PC-3 (cell line): ENCODE results near the gene PIGT. TPM values are rescaled to one million over a fixed set of nuclear protein-coding genes. Genes with fewer than 3 reads are reported as not detected.

Experiments used
- ATAC-seq: fragments of 200-7000 bp; cut with Tn5 transposase; 2 replicates; pipeline ENCODE4 v1.9.1; 2020; ENCODE audit warnings: mild to moderate bottlenecking, moderate library complexity
- Bru-seq: library from RNA; stranded (reverse); fragments of 400-500 nt; gene quantifications from one replicate; lab custom pipeline; 2021; lab: Mats Ljungman, UMichigan
- BruChase-seq, 2 experiments: library from RNA; stranded (reverse); fragments of 400-500 nt; gene quantifications; one replicate each; lab custom pipeline; 2021; lab: Mats Ljungman, UMichigan
- BruUV-seq: library from RNA; stranded (reverse); fragments of 400-500 nt; replicated peaks from 2 replicates; lab custom pipeline; 2021; lab: Mats Ljungman, UMichigan
- CTCF ChIA-PET: fragments of 300-600 bp; sonication (Branson Sonifier 250); formaldehyde crosslinking; loops from one replicate; lab custom pipeline; 2022; ENCODE audit warnings: antibody characterized with exemption; lab: Charles Lee
- POLR2A ChIA-PET: fragments of 300-600 bp; sonication (Branson Sonifier 250); formaldehyde crosslinking; loops from one replicate; lab custom pipeline; 2022; ENCODE audit warnings: antibody characterized with exemption; ENCODE audit not compliant: unreplicated experiment; lab: Charles Lee
- DNase-seq: peaks from one replicate; pipeline ENCODE4 v3.0.0-alpha.2; 2015
- H2AFZ ChIP-seq: fragments of 300-600 bp; sonication (generic); 2 replicates; pipeline ENCODE4 v1.6.0; 2016; ENCODE audit warnings: antibody characterized with exemption, low read length
- H3F3A ChIP-seq: fragments of 300-600 bp; sonication (generic); one replicate; pipeline ENCODE4 v1.6.0; 2017; ENCODE audit warnings: antibody characterized with exemption, low read length, control low read depth, mild to moderate bottlenecking; ENCODE audit not compliant: unreplicated experiment
- H3K27ac ChIP-seq: fragments of 300-600 bp; sonication (generic); 2 replicates; pipeline ENCODE4 v1.5.1; 2016; ENCODE audit warnings: mild to moderate bottlenecking, low read length
- H3K27me3 ChIP-seq: fragments of 300-600 bp; sonication (generic); 2 replicates; pipeline ENCODE4 v1.6.1; 2016; ENCODE audit warnings: low read length, mixed read lengths
- H3K36me3 ChIP-seq: fragments of 300-600 bp; sonication (generic); 2 replicates; pipeline ENCODE4 v1.6.1; 2016; ENCODE audit warnings: low read depth, mixed run types, low read length, mixed read lengths
- H3K4me1 ChIP-seq: fragments of 300-600 bp; sonication (generic); 2 replicates; pipeline ENCODE4 v1.5.1; 2016; ENCODE audit warnings: low read length; ENCODE audit not compliant: insufficient read depth
- H3K4me2 ChIP-seq: fragments of 300-600 bp; sonication (generic); 2 replicates; pipeline ENCODE4 v1.6.0; 2016; ENCODE audit warnings: low read length
- H3K4me3 ChIP-seq: fragments of 300-600 bp; sonication (generic); 2 replicates; pipeline ENCODE4 v1.5.1; 2016; ENCODE audit warnings: mild to moderate bottlenecking, low read length, mixed read lengths
- H3K79me2 ChIP-seq: fragments of 300-600 bp; sonication (generic); 2 replicates; pipeline ENCODE4 v1.6.1; 2017; ENCODE audit warnings: low read length, mixed read lengths
- H3K9ac ChIP-seq: fragments of 300-600 bp; sonication (generic); 2 replicates; pipeline ENCODE4 v1.6.0; 2016; ENCODE audit warnings: mild to moderate bottlenecking, low read length
- H3K9me2 ChIP-seq: fragments of 300-600 bp; sonication (generic); replicated peaks from 2 replicates; pipeline ENCODE4 v1.6.1; 2016; ENCODE audit warnings: mixed run types, low read length, mixed read lengths
- H3K9me3 ChIP-seq: fragments of 300-600 bp; sonication (generic); 2 replicates; pipeline ENCODE4 v1.6.1; 2016; ENCODE audit warnings: low read length, mixed read lengths
- H4K20me1 ChIP-seq: fragments of 300-600 bp; sonication (generic); 2 replicates; pipeline ENCODE4 v1.6.1; 2016; ENCODE audit warnings: low read length, mixed read lengths
- EZH2 ChIP-seq: fragments of 300-600 bp; sonication (generic); IDR thresholded peaks from one replicate; pipeline ENCODE4 v1.6.1; 2017; ENCODE audit warnings: antibody characterized with exemption, mild to moderate bottlenecking, low read length; ENCODE audit not compliant: unreplicated experiment
- EZH2phosphoT487 ChIP-seq: fragments of 300-600 bp; sonication (generic); IDR thresholded peaks from 2 replicates; pipeline ENCODE4 v1.6.1; 2018; ENCODE audit warnings: mild to moderate bottlenecking, antibody characterized with exemption, low read length, borderline replicate concordance
- intact Hi-C: fragments of 100-400 bp; cut with micrococcal nuclease; formaldehyde crosslinking; loops from 2 replicates; pipeline ENCODE4 v1.9.0; 2023
- long read RNA-seq: library from polyadenylated mRNA; unstranded; transcript quantifications from one replicate; pipeline ENCODE4 v2.0.0, GENCODE V29; 2021; ENCODE audit not compliant: unreplicated experiment
- total RNA-seq: library from RNA; depleted of rRNA; stranded (reverse); fragments of >200 nt; gene quantifications from 2 replicates; pipeline ENCODE4 v1.2.3, GENCODE V29; 2014; rRNA removed
- TF ChIP-seq, protein P1 (sequence below): fragments of 300-600 bp; sonication (generic); conservative IDR thresholded peaks from 2 replicates; pipeline ENCODE4 v1.5.1; 2017; ENCODE audit warnings: antibody characterized with exemption, low read depth, mild to moderate bottlenecking, low read length

Gene PIGT
- total RNA-seq (101 and 129 TPM in 2 replicates), Bru-seq, nascent RNA (percentile 72 among the genes with signal in this experiment), BruChase-seq, experiment 1, labeled RNA remaining after a 6-hour chase (percentile 86 among the genes with signal in this experiment), BruChase-seq, experiment 2, labeled RNA remaining after a 2-hour chase (percentile 85 among the genes with signal in this experiment)
- long read RNA-seq, transcript PIGT-211 (11 exons, 2,032 nt), result minor isoform, 8 of 222 reads
- long read RNA-seq, transcript PIGT-201 (10 exons, 1,880 nt), result minor isoform, 6 of 222 reads
- long read RNA-seq, transcript PIGT-202 (12 exons, 2,245 nt), result major isoform, 124 of 222 reads
- long read RNA-seq, transcript PIGT-203 (11 exons, 1,971 nt), result minor isoform, 7 of 222 reads
- long read RNA-seq, partial matches to known transcripts, result 51 of 222 reads
- long read RNA-seq, other reads (novel, unspliced or antisense), result 10 of 222 reads

DNA sequence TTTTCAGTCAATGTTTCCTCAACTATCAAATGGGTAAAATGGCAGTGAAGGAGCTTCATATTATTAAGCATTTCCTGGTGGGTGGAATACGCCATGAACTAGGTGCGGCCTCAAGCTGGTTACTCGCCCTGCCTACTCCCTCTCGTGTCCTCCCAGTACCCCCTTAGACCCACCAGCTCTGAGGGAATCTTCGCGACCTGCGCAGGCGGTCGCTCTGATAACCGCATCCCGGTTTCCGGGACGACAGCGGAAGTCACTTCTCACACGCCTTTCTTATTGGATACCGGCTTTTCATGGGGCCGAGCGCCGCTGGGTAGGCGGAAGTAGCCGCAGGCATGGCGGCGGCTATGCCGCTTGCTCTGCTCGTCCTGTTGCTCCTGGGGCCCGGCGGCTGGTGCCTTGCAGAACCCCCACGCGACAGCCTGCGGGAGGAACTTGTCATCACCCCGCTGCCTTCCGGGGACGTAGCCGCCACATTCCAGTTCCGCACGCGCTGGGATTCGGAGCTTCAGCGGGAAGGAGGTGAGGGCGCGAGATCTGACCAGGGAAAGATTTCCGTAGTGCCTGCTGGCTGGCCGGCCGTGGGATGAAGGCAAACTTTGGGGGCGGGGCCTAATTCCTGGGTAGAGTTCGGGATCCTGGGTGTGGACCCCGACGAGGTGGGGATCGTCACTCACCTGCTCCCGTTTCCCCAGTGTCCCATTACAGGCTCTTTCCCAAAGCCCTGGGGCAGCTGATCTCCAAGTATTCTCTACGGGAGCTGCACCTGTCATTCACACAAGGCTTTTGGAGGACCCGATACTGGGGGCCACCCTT lies at the start of gene PIGT:
PIGT (plus strand) TSS at position 320 of the 816 bp plus-strand sequence; CDS start at position 336, 16 bp downstream.
- TF ChIP-seq, protein P1, sequence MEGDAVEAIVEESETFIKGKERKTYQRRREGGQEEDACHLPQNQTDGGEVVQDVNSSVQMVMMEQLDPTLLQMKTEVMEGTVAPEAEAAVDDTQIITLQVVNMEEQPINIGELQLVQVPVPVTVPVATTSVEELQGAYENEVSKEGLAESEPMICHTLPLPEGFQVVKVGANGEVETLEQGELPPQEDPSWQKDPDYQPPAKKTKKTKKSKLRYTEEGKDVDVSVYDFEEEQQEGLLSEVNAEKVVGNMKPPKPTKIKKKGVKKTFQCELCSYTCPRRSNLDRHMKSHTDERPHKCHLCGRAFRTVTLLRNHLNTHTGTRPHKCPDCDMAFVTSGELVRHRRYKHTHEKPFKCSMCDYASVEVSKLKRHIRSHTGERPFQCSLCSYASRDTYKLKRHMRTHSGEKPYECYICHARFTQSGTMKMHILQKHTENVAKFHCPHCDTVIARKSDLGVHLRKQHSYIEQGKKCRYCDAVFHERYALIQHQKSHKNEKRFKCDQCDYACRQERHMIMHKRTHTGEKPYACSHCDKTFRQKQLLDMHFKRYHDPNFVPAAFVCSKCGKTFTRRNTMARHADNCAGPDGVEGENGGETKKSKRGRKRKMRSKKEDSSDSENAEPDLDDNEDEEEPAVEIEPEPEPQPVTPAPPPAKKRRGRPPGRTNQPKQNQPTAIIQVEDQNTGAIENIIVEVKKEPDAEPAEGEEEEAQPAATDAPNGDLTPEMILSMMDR, result no peak
- TF ChIP-seq EZH2 (no peak), EZH2phosphoT487 (no peak)
- H4K20me1 ChIP-seq, result no peaks in the 10 kb centered on the region

DNA sequence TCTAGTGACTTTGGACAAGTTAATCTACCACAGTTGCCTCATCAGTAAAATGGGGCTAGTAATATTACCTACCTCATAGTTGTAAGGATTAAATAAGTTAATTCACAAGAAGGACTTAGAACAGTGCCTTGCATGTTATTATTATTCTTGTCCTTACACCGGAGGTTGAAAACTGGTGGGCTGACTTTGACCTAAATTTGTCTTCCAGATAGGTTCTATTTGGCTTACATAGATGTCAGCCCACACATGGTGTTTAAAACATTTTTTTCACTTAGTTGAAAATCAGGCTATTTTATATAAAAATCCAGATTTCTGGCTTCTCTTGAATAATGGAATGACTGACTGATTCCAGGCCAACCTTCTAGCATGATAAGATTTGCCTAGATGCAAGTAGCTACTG lies 49.7 kb upstream of the PIGT start:
- no peaks in the 10 kb centered on the region for H3F3A ChIP-seq
- DNase-seq, result no peak
- H3K4me2 ChIP-seq, result no peak overlapping the region
- H3K9me2 ChIP-seq, result no peaks in the 10 kb centered on the region
- no peak for ATAC-seq
- no peak overlapping the region for H3K27ac ChIP-seq
- H4K20me1 ChIP-seq, result no peaks in the 10 kb centered on the region
- ChIA-PET CTCF (no interaction called here), POLR2A (interaction anchor here (0.7 kb wide), 1 partner anchor 30 kb away, joined by 3 read pairs; no protein-coding TSS in a partner anchor)
- H2AFZ ChIP-seq, result no peak overlapping the region
- H3K27me3 ChIP-seq, result no peaks in the 10 kb centered on the region
- H3K4me1 ChIP-seq, result no peaks in the 10 kb centered on the region; the same call in none of the 2 replicates
- intact Hi-C loops, result no loop called here
- no peak for TF ChIP-seq EZH2
- peaks cover 31% of the 10 kb centered on the region; the same call in 1 of the 2 replicates for H3K36me3 ChIP-seq
- peaks cover 27% of the 10 kb centered on the region for H3K79me2 ChIP-seq
- BruUV-seq, result no TSS peak
- no peak overlapping the region for H3K9ac ChIP-seq
- no peak overlapping the region for H3K4me3 ChIP-seq
- H3K9me3 ChIP-seq, result no peaks in the 10 kb centered on the region

More for the DNA sequence above, at the start of gene PIGT:
- no TSS peak for BruUV-seq
- peak; percentile 56 for ATAC-seq
- ChIA-PET POLR2A (interaction anchor here (0.6 to 0.8 kb wide), 3 partner anchors 9 to 443 kb away, joined by 3 to 5 read pairs (median 4); no protein-coding TSS in a partner anchor), CTCF (interaction anchor here (0.9 kb wide), 1 partner anchor 21 kb away, joined by 3 read pairs; no protein-coding TSS in a partner anchor)
- Histone ChIP-seq H3K4me1 (peaks cover 47% of the 10 kb centered on the region), H3K79me2 (peaks cover 44% of the 10 kb centered on the region), H3F3A (peaks cover 3% of the 10 kb centered on the region), H3K27ac (peak within 1 kb of the TSS; percentile 59), H3K9me2 (no peaks in the 10 kb centered on the region), H3K9me3 (no peaks in the 10 kb centered on the region), H3K9ac (peak within 1 kb of the TSS; percentile 88), H3K27me3 (no peaks in the 10 kb centered on the region), H3K4me3 (peak within 1 kb of the TSS; percentile 85), H3K36me3 (peaks cover 12% of the 10 kb centered on the region), H3K4me2 (peak within 1 kb of the TSS; percentile 96), H2AFZ (peak within 1 kb of the TSS; percentile 65)
- intact Hi-C loops, result loop anchor here (10.0 kb wide), 1 partner anchor 519 kb away; the partner anchor contains the start of gene PCIF1
- DNase-seq, result peak; percentile 90

DNA sequence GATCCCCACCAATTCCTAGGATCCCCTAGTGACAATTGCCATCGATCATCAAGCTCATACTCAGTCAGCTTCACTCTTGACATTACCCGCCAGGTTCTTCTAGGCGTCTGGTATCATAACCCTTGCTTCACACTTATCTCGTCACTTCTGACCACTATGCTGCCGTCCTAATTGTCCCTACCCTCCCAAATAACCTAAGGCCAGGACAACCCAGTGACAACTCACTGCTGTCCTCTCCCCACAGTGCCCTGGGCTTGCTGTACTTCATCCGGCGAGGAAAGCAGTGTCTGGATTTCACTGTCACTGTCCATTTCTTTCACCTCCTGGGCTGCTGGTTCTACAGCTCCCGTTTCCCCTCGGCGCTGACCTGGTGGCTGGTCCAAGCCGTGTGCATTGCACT lies 49.3 kb upstream of the PIGT start:
- ChIA-PET POLR2A (no interaction called here), CTCF (no interaction called here)
- Histone ChIP-seq H3K9me2 (no peaks in the 10 kb centered on the region), H3K4me2 (no peak overlapping the region), H3K9me3 (no peaks in the 10 kb centered on the region), H3K4me1 (no peaks in the 10 kb centered on the region; the same call in none of the 2 replicates), H3K27me3 (no peaks in the 10 kb centered on the region), H4K20me1 (no peaks in the 10 kb centered on the region), H3K79me2 (peaks cover 27% of the 10 kb centered on the region), H2AFZ (no peak overlapping the region), H3F3A (no peaks in the 10 kb centered on the region), H3K36me3 (peaks cover 31% of the 10 kb centered on the region; the same call in 1 of the 2 replicates), H3K9ac (no peak overlapping the region), H3K4me3 (no peak overlapping the region), H3K27ac (no peak overlapping the region)
- intact Hi-C loops, result no loop called here
- TF ChIP-seq EZH2, result no peak
- TF ChIP-seq EZH2phosphoT487, result no peak
- TF ChIP-seq, protein P1, result no peak
- BruUV-seq, result no TSS peak
- no peak for DNase-seq
- ATAC-seq, result no peak
